NB4 (cell line): ENCODE results near the gene CAMKMT.

Experiments
- DNase-seq: peaks from one replicate; pipeline ENCODE4 v3.0.0; 2010; ENCODE audit warnings: low read depth
- H3K4me3 ChIP-seq: one replicate; pipeline ENCODE4 v1.5.1; 2011; ENCODE audit warnings: mild to moderate bottlenecking, low read depth, low read length, moderate library complexity
- MYC ChIP-seq: IDR thresholded peaks from 2 replicates; pipeline ENCODE4 v1.6.1; 2011; ENCODE audit warnings: low read depth, low read length
- POLR2A ChIP-seq: IDR thresholded peaks from 2 replicates; pipeline ENCODE4 v1.6.1; 2011; ENCODE audit warnings: mild to moderate bottlenecking; ENCODE audit not compliant: insufficient read length; ENCODE audit errors: extremely low read depth
- TF ChIP-seq, protein P1 (sequence below): IDR thresholded peaks from 2 replicates; pipeline ENCODE4 v1.6.1; 2011; ENCODE audit warnings: low read depth, low read length
- TF ChIP-seq, protein P2 (sequence below): IDR thresholded peaks from one replicate; pipeline ENCODE4 v1.5.1; 2012; ENCODE audit warnings: low read depth, low read length

Gene CAMKMT

DNA sequence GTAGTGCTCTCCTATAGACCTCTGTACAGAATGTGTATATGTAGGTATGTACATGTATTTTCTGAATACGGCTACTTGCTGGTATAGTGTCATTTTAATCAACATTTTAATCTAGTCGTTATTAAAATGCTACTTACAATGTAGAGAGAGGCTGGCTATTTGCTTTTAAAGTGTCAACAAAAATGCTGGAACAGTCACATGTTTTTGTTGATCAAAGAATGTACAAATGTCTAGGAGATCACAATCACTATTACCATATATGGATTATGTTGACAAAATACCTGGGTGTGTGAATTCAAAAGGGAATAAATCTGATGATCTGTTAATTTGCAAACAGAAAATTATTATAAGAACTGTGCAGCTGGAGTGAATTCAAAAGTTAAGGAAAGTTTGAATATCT, 170.3 kb downstream of the CAMKMT start:
- no peak for DNase-seq
- TF ChIP-seq, protein P1, sequence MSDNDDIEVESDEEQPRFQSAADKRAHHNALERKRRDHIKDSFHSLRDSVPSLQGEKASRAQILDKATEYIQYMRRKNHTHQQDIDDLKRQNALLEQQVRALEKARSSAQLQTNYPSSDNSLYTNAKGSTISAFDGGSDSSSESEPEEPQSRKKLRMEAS = no peak
- TF ChIP-seq POLR2A = no peak
- TF ChIP-seq, protein P2, sequence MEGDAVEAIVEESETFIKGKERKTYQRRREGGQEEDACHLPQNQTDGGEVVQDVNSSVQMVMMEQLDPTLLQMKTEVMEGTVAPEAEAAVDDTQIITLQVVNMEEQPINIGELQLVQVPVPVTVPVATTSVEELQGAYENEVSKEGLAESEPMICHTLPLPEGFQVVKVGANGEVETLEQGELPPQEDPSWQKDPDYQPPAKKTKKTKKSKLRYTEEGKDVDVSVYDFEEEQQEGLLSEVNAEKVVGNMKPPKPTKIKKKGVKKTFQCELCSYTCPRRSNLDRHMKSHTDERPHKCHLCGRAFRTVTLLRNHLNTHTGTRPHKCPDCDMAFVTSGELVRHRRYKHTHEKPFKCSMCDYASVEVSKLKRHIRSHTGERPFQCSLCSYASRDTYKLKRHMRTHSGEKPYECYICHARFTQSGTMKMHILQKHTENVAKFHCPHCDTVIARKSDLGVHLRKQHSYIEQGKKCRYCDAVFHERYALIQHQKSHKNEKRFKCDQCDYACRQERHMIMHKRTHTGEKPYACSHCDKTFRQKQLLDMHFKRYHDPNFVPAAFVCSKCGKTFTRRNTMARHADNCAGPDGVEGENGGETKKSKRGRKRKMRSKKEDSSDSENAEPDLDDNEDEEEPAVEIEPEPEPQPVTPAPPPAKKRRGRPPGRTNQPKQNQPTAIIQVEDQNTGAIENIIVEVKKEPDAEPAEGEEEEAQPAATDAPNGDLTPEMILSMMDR = no peak
- TF ChIP-seq MYC = no peak
- H3K4me3 ChIP-seq = no peak overlapping the region

DNA sequence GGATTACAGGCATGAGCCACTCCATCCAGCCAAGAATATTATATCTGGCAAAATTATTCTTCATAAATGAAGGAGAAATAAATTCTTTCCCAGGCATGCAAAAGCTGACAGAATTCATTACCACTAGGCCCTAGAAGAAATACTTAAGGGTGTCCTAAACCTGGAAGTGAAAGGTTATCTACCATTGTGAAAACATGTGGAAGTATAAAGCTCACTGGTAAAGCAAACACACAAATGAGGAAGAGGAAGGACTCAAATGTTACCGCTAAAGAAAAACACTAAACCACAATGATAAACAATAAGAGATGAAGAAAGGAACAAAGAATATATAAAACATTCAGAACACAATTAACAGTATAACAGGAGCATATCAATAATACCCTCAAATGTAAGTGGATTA, 171.8 kb downstream of the CAMKMT start:
- TF ChIP-seq MYC = no peak
- TF ChIP-seq, protein P2 = no peak
- no peak overlapping the region for H3K4me3 ChIP-seq
- no peak for DNase-seq

DNA sequence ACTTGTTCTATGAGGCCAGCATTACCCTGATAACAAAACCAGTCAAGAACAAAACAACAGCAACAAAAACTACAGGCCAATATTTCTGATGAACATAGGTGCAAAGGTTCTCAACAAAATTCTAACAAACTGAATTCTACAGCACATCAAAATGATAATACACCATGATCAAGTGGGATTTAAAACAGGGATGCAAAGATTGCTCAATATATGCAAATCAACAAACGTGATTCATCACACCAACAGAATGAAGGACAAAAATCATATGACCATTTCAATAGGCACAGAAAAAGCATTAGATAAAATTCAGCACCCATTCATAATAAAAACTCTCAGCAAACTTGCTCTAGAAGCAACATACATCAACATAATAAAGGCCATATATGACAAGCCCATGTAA, 173.6 kb downstream of the CAMKMT start:
- no peak for DNase-seq
- H3K4me3 ChIP-seq = no peak overlapping the region
- TF ChIP-seq POLR2A (no peak), MYC (no peak)

DNA sequence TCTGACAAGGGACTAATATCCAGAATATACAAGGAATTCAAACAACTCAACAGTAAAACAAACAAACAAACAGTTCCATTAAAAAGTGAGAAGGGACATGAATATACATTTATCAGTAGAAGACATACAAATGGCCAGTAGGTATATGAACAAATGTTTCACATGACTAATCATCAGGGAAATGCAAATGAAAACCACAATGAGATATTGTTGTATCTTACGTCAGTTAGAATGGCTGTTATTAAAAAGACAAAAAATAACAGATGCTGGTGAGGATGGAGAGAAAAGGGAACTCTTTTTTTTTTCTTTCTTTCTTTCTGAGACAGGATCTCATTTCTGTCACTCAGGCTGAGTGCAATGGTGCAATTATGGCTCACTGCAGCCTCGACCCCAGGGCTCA, 175.5 kb downstream of the CAMKMT start:
- no peak for TF ChIP-seq POLR2A
- no peak for TF ChIP-seq MYC
- TF ChIP-seq, protein P1 = no peak
- TF ChIP-seq, protein P2 = no peak
- no peak for DNase-seq

DNA sequence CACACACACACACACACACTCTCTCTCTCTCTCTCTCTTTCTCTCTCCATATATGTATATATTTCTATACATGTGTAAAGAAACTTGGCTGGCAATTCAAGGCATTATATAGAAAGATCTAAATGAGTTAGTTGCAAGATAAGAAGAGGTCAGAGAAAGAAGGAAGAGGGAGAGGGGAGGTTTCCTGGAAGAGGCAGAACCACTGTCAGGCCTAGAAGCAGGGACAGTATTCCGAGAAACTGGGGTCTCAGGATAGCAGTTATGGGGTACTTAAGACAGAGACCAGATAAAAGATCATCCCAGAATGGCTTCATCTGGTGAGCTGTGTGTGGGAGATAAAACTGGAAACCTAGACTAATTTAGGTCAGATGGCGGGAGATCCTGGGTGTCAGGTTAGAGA, 180.8 kb downstream of the CAMKMT start:
- TF ChIP-seq MYC (no peak), POLR2A (no peak)
- TF ChIP-seq, protein P1 = no peak
- TF ChIP-seq, protein P2 = no peak
- DNase-seq = no peak
- no peak overlapping the region for H3K4me3 ChIP-seq

More for the DNA sequence above, 175.5 kb downstream of the CAMKMT start:
- no peak overlapping the region for H3K4me3 ChIP-seq

DNA sequence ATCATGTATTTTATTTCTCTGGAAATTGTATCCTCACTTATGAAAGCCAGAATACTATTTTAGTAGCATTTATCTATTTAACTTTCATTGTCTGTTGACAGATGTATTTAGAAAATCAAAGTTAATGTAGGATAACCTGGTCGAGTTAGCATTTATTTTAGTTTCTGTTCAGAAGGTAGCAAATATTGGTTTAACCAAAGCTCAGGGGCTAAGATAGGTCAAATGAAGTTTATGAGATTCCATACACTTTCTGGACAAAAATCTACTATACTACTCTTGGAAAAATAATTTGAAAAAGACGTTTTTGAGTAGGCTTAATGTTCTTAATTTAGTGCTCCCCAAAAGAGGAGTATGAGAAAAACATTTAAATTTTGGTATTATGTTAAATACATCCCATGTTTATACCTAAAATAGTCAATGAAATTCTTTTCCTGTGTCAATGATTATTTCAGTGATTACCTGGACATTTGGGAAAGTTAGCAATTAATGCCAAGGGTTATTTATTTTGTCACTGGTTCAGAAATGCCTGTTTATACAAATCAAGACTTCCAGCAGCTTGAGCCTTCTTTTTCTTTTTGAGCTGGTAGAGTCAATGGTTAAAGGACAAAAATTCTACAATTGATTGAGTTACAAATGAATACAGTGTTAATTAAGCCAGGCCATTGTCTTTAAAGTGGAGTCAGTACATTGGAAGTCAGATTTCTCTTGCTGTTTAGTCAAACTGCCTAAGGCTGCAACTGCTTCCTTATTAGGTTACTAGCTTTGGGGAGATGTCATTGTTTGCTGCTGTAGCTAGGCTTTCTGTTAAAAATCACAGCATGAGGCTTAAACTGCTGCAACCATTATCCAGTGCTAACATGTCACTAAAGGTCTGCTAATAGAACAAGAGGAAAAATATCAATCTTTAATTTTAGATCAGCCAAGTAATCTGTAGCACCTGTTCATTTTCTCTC, 182.3 kb downstream of the CAMKMT start:
- no peak for DNase-seq
- no peak overlapping the region for H3K4me3 ChIP-seq
- TF ChIP-seq, protein P1 = no peak
- TF ChIP-seq MYC = no peak
- TF ChIP-seq, protein P2 = no peak
- TF ChIP-seq POLR2A = no peak
